HG02884 (cell line): ENCODE results near the gene FAM184A.
A peak's percentile ranks its signal among the peaks of the same experiment; 100 is the strongest.
"Not testable (repeated sequence)": the region's sequence is repeated elsewhere in the genome, so short reads cannot be mapped to it uniquely, and the experiment has no call there.

ENCODE experiments used
- ATAC-seq: cut with Tn5 transposase; IDR thresholded peaks from one replicate; pipeline ENCODE4 v1.9.1; 2021; ENCODE audit warnings: mild to moderate bottlenecking, moderate library complexity; ENCODE audit not compliant: unreplicated experiment

FAM184A gene

GRCh38 chr6:119102901-119103300, 24.4 kb upstream of the FAM184A start:
- no peak for ATAC-seq

- ATAC-seq = no peak
Observed at GRCh38 chr6:119100115-119100514, 21.7 kb upstream of the FAM184A start.

- ATAC-seq = not testable (repeated sequence)
Observed at GRCh38 chr6:119097815-119098361, 19.4 kb upstream of the FAM184A start.

- ATAC-seq = no peak
Observed at GRCh38 chr6:119096721-119097565, 18.5 kb upstream of the FAM184A start.

- no peak for ATAC-seq
Observed at GRCh38 chr6:119090256-119090655, 11.8 kb upstream of the FAM184A start.

GRCh38 chr6:119084784-119085183, 6.3 kb upstream of the FAM184A start:
- no peak for ATAC-seq

- ATAC-seq = no peak
Observed at GRCh38 chr6:119083007-119083406, 4.5 kb upstream of the FAM184A start.

- ATAC-seq = no peak
Observed at GRCh38 chr6:119079283-119079809, 882 bp upstream of the FAM184A start.

- peak; percentile 31 for ATAC-seq
Observed at GRCh38 chr6:119077643-119078375, 655 bp downstream of the FAM184A start.

- ATAC-seq = no peak
Observed at GRCh38 chr6:119077391-119077642, 1.1 kb downstream of the FAM184A start.

- ATAC-seq = no peak
Observed at GRCh38 chr6:119076576-119077390, 1.7 kb downstream of the FAM184A start.

GRCh38 chr6:119076173-119076572, 2.3 kb downstream of the FAM184A start:
- no peak for ATAC-seq

- no peak for ATAC-seq
Observed at GRCh38 chr6:119075200-119075981, 3.1 kb downstream of the FAM184A start.

- no peak for ATAC-seq
Observed at GRCh38 chr6:119073307-119074051, 5.0 kb downstream of the FAM184A start.

GRCh38 chr6:119071576-119071975, 6.9 kb downstream of the FAM184A start:
- ATAC-seq = no peak

- no peak for ATAC-seq
Observed at GRCh38 chr6:119067091-119067490, 11.4 kb downstream of the FAM184A start.

- ATAC-seq = no peak
Observed at GRCh38 chr6:119066517-119066916, 11.9 kb downstream of the FAM184A start.

- no peak for ATAC-seq
Observed at GRCh38 chr6:119065955-119066354, 12.5 kb downstream of the FAM184A start.

- ATAC-seq = no peak
Observed at GRCh38 chr6:119065382-119065781, 13.1 kb downstream of the FAM184A start.

- ATAC-seq = no peak
Observed at GRCh38 chr6:119063491-119063890, 15.0 kb downstream of the FAM184A start.
